ENCODE data around the gene NECTIN1.

- TF ChIP-seq, protein P1, sequence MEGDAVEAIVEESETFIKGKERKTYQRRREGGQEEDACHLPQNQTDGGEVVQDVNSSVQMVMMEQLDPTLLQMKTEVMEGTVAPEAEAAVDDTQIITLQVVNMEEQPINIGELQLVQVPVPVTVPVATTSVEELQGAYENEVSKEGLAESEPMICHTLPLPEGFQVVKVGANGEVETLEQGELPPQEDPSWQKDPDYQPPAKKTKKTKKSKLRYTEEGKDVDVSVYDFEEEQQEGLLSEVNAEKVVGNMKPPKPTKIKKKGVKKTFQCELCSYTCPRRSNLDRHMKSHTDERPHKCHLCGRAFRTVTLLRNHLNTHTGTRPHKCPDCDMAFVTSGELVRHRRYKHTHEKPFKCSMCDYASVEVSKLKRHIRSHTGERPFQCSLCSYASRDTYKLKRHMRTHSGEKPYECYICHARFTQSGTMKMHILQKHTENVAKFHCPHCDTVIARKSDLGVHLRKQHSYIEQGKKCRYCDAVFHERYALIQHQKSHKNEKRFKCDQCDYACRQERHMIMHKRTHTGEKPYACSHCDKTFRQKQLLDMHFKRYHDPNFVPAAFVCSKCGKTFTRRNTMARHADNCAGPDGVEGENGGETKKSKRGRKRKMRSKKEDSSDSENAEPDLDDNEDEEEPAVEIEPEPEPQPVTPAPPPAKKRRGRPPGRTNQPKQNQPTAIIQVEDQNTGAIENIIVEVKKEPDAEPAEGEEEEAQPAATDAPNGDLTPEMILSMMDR (IDR thresholded peaks at IDR 0.05; ENCODE audit: low read depth, low read length) = no peak
- no peak for TF ChIP-seq EZH2phosphoT487 (IDR thresholded peaks at IDR 0.05; ENCODE audit: low read depth)
Measured at GRCh38 chr11:119671051-119671450, 57.9 kb downstream of the NECTIN1 start.
